ENCODE data around the gene NOVA2.
A peak's percentile ranks its signal among the peaks of the same experiment; 100 is the strongest.

Gene NOVA2

DNA sequence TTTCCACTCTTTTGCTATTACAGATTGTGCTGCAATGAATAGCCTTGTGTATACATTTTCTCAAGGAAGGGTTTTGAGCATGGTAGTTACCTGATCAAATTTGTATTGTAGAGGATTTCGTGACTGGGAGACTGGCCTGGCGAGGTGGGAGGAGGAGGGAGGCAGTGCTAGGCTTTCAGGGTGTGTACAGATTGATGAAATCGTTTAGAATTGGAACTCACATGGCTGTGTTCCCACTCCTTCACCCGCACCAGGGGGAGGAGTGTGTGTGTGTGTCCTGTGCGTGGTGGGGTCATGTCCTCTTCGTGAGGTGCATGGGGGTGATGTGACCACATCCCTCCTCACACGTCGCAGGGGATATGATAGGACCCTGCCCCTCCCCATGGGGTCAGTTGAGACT is 40.9 kb upstream of the NOVA2 start:
- TF ChIP-seq, protein P1, sequence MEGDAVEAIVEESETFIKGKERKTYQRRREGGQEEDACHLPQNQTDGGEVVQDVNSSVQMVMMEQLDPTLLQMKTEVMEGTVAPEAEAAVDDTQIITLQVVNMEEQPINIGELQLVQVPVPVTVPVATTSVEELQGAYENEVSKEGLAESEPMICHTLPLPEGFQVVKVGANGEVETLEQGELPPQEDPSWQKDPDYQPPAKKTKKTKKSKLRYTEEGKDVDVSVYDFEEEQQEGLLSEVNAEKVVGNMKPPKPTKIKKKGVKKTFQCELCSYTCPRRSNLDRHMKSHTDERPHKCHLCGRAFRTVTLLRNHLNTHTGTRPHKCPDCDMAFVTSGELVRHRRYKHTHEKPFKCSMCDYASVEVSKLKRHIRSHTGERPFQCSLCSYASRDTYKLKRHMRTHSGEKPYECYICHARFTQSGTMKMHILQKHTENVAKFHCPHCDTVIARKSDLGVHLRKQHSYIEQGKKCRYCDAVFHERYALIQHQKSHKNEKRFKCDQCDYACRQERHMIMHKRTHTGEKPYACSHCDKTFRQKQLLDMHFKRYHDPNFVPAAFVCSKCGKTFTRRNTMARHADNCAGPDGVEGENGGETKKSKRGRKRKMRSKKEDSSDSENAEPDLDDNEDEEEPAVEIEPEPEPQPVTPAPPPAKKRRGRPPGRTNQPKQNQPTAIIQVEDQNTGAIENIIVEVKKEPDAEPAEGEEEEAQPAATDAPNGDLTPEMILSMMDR (IDR thresholded peaks at IDR 0.05; ENCODE audit: extremely low read depth, missing control alignments) = no peak
- no peak for DNase-seq (ENCODE audit: low spot score)

DNA sequence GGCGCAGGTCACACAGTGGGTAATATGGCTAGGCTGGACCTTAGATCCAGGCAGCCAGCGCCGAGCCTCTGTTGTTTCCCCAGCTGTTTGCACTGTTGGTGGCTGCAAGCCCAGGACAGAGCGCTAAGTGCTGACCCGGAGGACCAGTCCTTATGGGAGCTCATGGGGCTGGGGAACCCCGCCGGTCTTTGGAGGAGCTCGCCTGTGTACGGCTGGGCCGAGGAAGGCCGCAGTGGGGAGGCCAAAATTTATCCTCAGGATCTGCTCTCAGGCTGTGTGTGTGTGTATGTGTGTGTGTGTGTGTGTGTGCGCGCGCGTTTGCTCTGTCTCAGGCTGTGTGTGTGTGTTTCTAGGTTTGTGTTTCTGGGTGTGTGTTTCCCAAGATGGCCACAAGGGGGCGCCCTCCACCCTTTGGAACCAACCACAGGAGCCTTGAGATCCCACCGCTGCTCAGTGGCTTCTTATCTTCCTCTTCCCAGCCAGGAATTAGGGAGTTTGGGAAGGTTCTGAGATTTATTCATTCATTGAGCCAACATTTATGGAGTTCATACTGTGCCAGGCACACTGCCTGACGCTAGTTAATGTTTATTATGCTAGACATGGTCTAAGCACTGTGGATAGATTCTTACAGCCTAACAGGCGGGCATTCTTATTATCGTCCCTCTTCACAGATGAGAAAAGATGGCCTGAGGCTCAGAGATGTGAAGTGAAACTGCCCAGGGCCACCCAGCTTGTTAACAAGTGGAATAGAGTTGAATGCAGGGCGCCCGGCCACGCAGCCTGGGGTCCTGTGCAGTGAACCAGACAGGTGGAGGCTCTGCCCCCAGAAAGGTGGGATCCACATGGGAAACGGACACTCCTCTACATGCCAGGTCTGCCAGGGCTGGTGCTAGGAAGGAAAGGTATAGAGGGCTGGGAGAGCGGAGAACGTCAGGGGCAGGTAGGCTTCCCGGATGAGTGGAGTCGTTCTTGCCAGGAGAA is 36.2 kb upstream of the NOVA2 start:
- DNase-seq (ENCODE audit: low spot score) = peak; percentile 76
- TF ChIP-seq, protein P1 (IDR thresholded peaks at IDR 0.05; ENCODE audit: extremely low read depth, missing control alignments) = peak; percentile 32

DNA sequence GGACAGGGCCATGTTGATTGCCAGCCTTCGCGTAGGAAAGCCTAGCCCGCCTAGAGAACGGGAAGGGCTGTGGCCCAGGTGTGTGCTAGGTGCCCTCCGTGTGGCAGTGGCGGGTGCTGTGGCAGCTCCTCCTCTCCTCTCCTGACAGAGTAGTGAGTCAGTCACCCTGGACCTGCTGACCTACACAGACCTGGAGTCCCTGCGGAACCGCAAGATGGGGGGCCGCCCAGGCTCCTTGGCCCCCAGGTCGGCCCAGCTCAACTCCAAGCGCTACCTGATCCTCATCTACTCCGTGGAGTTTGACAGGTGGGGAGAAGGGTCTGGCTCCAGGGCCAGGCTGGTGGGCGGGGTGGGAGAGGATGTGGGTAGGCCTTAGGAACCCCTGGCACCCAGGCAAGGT is 32.7 kb upstream of the NOVA2 start:
- no peak for DNase-seq (ENCODE audit: low spot score)
- TF ChIP-seq, protein P1 (IDR thresholded peaks at IDR 0.05; ENCODE audit: extremely low read depth, missing control alignments) = no peak

DNA sequence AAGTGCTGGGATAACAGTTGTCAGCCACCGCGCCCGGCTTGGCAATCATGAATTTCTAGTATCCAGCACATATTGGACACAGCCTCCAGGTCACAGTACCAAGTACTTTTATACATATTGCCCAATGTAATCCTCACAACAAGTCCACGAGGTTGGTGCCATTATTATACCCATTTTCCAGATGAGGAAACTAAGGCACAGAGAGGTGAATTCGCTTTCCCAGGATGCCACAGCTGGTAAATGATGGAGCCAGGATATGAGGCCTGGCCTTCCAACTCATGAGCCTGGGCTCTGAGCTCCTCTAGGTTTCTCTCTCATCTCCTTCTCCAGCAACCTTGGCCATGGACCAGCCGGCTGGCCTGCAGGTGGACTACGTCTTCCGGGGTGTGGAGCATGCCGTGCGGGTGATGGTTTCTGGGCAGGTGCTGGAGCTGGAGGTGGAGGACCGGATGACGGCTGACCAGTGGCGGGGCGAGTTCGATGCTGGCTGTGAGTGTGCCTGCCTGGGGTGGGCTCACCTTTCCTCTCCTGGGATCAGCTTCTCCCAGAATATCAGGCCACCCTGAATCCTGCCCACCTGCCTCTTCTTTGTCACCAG is 29.1 kb upstream of the NOVA2 start:
- DNase-seq (ENCODE audit: low spot score) = no peak
- TF ChIP-seq, protein P1 (IDR thresholded peaks at IDR 0.05; ENCODE audit: extremely low read depth, missing control alignments) = no peak

DNA sequence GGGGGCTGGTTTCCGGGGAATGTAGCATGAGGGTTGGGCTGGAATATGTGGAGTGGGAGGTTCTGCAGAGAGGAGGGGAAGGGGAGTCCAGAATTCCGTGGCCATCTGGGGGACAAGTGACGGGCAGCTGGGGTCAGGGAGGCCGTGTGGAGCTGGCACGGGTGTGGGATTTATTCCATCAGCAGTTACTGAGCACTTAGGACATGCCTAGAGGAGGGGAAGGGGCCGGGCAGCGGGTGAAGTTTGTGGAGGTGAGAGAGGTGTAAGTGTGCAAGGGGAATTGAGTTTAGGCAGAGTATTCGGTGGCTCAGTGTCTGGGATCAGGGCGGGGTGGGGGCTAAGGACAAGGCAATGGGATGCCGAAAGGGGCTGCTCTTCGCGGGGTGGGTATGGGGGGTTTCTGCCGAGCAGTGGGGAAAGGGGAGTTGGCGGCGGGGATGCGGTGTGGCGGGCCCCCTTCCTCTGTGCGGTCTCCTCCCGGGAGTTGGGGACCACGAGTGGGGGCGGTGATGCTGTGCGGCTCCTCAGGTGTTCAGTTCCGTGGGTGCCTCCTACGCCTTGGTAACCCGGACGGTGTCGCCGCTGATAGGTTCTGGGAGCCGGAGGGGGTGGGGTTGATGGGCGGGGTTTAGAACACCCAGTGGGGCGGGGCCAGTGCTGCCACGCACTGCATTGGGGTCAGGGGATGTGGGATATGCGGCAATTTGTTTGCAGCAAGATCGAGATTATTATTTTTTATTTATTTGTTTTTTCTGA is 27.0 kb upstream of the NOVA2 start:
- peak; percentile 82 for DNase-seq (ENCODE audit: low spot score)
- TF ChIP-seq, protein P1 (IDR thresholded peaks at IDR 0.05; ENCODE audit: extremely low read depth, missing control alignments) = no peak

DNA sequence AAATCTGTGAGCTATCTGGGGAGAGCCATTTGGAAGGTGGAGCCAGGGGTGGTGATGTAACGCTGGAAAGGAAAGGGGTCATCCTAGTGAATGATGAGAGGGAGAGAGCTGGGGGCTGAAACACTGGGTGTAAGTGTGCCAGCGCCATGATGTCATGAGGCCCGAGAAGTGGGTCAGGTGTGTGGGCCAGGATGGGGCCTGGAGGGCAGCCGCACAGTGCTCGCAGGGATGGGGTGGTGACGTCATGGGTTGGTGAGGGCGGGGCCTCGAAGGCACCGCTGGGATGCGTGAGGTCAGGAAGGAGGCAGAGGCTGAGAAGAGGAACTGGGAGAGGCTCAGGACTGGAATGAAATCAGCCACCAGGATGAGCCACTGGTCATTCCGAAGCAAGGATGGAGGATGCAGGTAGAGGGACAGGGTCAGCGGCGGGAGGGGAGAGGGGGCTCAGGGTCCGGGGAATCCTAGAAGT is 26.0 kb upstream of the NOVA2 start:
- DNase-seq (ENCODE audit: low spot score) = no peak
- TF ChIP-seq, protein P1 (IDR thresholded peaks at IDR 0.05; ENCODE audit: extremely low read depth, missing control alignments) = no peak

Data from GM20000 (cell line).